Activated CD4-positive, alpha-beta T cell treated with anti-CD3 and anti-CD28 coated beads for 36 hours (primary cell): ENCODE measurements around the gene ECM1. TPM values are rescaled to one million over a fixed set of nuclear protein-coding genes. Genes with fewer than 3 reads are reported as not detected.

Experiments used
- ATAC-seq: fragments of 200-7000 bp; cut with Tn5 transposase; one replicate; pipeline ENCODE4 v1.10.0; 2021; ENCODE audit warnings: mild to moderate bottlenecking, moderate library complexity
- CTCF ChIA-PET: fragments of 350-600 bp; sonication (Branson Sonifier 250); formaldehyde crosslinking; loops from one replicate; lab custom pipeline; 2021; ENCODE audit warnings: antibody characterized with exemption; lab: Charles Lee
- POLR2A ChIA-PET: fragments of 350-600 bp; sonication (Branson Sonifier 250); formaldehyde crosslinking; loops from one replicate; lab custom pipeline; 2021; ENCODE audit warnings: antibody characterized with exemption, inconsistent platforms; lab: Charles Lee
- DNase-seq: peaks from one replicate; pipeline ENCODE4 v3.0.0-alpha.2; 2020
- H3K27ac Mint-ChIP-seq: one replicate; pipeline ENCODE4 v1.8.0; 2021; ENCODE audit warnings: mixed read lengths
- H3K27me3 Mint-ChIP-seq: one replicate; pipeline ENCODE4 v1.8.0; 2021; ENCODE audit warnings: mixed read lengths
- H3K36me3 Mint-ChIP-seq: one replicate; pipeline ENCODE4 v1.8.0; 2021; ENCODE audit warnings: low read depth, mixed read lengths
- H3K4me1 Mint-ChIP-seq: one replicate; pipeline ENCODE4 v1.8.0; 2021; ENCODE audit warnings: mixed read lengths
- H3K4me3 Mint-ChIP-seq: one replicate; pipeline ENCODE4 v1.8.0; 2021; ENCODE audit warnings: mild to moderate bottlenecking, moderate library complexity, mixed read lengths
- H3K9me3 Mint-ChIP-seq: one replicate; pipeline ENCODE4 v1.8.0; 2021; ENCODE audit warnings: low read depth, mixed read lengths
- intact Hi-C, 2 experiments: fragments of 100-400 bp; cut with DNase I in 1 of 2; cut with micrococcal nuclease in 1 of 2; formaldehyde crosslinking; loops; one replicate each; pipeline versions ENCODE4 v1.14.2 to v1.15.1; 2022 to 2024; cut with DNase I, micrococcal nuclease
- total RNA-seq, 2 experiments: library from RNA; stranded (reverse); gene quantifications; one replicate each; pipeline ENCODE4 v1.2.3, GENCODE V29; 2021

Gene ECM1
- total RNA-seq, 2 experiments from 2014 or later = 0.96 to 1.2 TPM

GRCh38 chr1:150529017-150529416 is 21.1 kb downstream of the ECM1 start:
- CTCF ChIA-PET = interaction anchor here (1.1 to 1.4 kb wide), 2 partner anchors 13 to 65 kb away, joined by 3 to 4 read pairs; partner anchors contain the start of gene FALEC
- H3K36me3 Mint-ChIP-seq = no peaks in the 10 kb centered on the region
- no peak for ATAC-seq

GRCh38 chr1:150530491-150531159 is 22.7 kb downstream of the ECM1 start:
- CTCF ChIA-PET = interaction anchor here (0.9 to 1.2 kb wide), 2 partner anchors 14 to 475 kb away, joined by 3 to 5 read pairs; no protein-coding TSS in a partner anchor
- intact Hi-C loops = loop anchor here in 1 of 2 experiments (10.0 kb wide), 1 partner anchor 276 kb away; the partner anchor contains the start of gene CA14
- Mint-ChIP-seq H3K27ac (no peak overlapping the region), H3K27me3 (no peaks in the 10 kb centered on the region), H3K36me3 (no peaks in the 10 kb centered on the region), H3K9me3 (no peaks in the 10 kb centered on the region), H3K4me1 (no peaks in the 10 kb centered on the region), H3K4me3 (no peak overlapping the region)
- DNase-seq (no peak), ATAC-seq (no peak)
- POLR2A ChIA-PET = no interaction called here

More at GRCh38 chr1:150529017-150529416, 21.1 kb downstream of the ECM1 start:
- H3K9me3 Mint-ChIP-seq = no peaks in the 10 kb centered on the region
- H3K27ac Mint-ChIP-seq = no peak overlapping the region
- intact Hi-C loops = no loop called here
- no peak overlapping the region for H3K4me3 Mint-ChIP-seq
- DNase-seq = no peak
- POLR2A ChIA-PET = no interaction called here
- H3K27me3 Mint-ChIP-seq = no peaks in the 10 kb centered on the region
- H3K4me1 Mint-ChIP-seq = no peaks in the 10 kb centered on the region

- no peaks in the 10 kb centered on the region for H3K27me3 Mint-ChIP-seq
- no peak overlapping the region for H3K4me3 Mint-ChIP-seq
- H3K27ac Mint-ChIP-seq = no peak overlapping the region
- no peaks in the 10 kb centered on the region for H3K9me3 Mint-ChIP-seq
- no peak for ATAC-seq
- ChIA-PET POLR2A (interaction anchor here (0.5 to 0.7 kb wide), 3 partner anchors 111 to 223 kb away, joined by 3 to 5 read pairs (median 3); no protein-coding TSS in a partner anchor), CTCF (interaction anchor here (0.6 to 2.1 kb wide), 15 partner anchors 14 to 502 kb away, joined by 3 to 16 read pairs (median 4); partner anchors contain the start of gene FALEC)
- intact Hi-C loops = loop anchor here (1.0 to 10.0 kb wide), 3 partner anchors 69 to 278 kb away; partner anchors contain the start of gene CA14 (in 1 of the 2)
- H3K4me1 Mint-ChIP-seq = no peaks in the 10 kb centered on the region
- no peaks in the 10 kb centered on the region for H3K36me3 Mint-ChIP-seq
- DNase-seq = no peak
Measured at GRCh38 chr1:150532860-150533259, 25.0 kb downstream of the ECM1 start.

GRCh38 chr1:150534002-150534401 is 26.1 kb downstream of the ECM1 start:
- DNase-seq (no peak), ATAC-seq (no peak)
- no peaks in the 10 kb centered on the region for H3K9me3 Mint-ChIP-seq
- H3K4me1 Mint-ChIP-seq = no peaks in the 10 kb centered on the region
- no peaks in the 10 kb centered on the region for H3K27me3 Mint-ChIP-seq
- ChIA-PET CTCF (interaction anchor here (0.7 to 2.0 kb wide), 3 partner anchors 41 to 120 kb away, joined by 3 to 7 read pairs (median 3); no protein-coding TSS in a partner anchor), POLR2A (no interaction called here)
- no peak overlapping the region for H3K27ac Mint-ChIP-seq
- intact Hi-C loops = loop anchor here in 1 of 2 experiments (10.0 kb wide), 1 partner anchor 279 kb away; the partner anchor contains the start of gene CA14
- H3K4me3 Mint-ChIP-seq = no peak overlapping the region
- H3K36me3 Mint-ChIP-seq = no peaks in the 10 kb centered on the region

- ATAC-seq (no peak), DNase-seq (no peak)
- H3K27ac Mint-ChIP-seq = no peak overlapping the region
- ChIA-PET CTCF (interaction anchor here (0.7 to 1.5 kb wide), 2 partner anchors 24 to 130 kb away, joined by 3 to 5 read pairs; no protein-coding TSS in a partner anchor), POLR2A (interaction anchor here (0.6 kb wide), 1 partner anchor 45 kb away, joined by 4 read pairs; no protein-coding TSS in a partner anchor)
- no peaks in the 10 kb centered on the region for H3K27me3 Mint-ChIP-seq
- H3K9me3 Mint-ChIP-seq = no peaks in the 10 kb centered on the region
- H3K4me1 Mint-ChIP-seq = no peaks in the 10 kb centered on the region
- no peaks in the 10 kb centered on the region for H3K36me3 Mint-ChIP-seq
- intact Hi-C loops = loop anchor here in 1 of 2 experiments (10.0 kb wide), 1 partner anchor 281 kb away; the partner anchor contains the start of gene CA14
- no peak overlapping the region for H3K4me3 Mint-ChIP-seq
Measured at GRCh38 chr1:150535511-150536287, 27.8 kb downstream of the ECM1 start.

- ChIA-PET POLR2A (no interaction called here), CTCF (interaction anchor here (0.6 to 1.7 kb wide), 6 partner anchors 9 to 671 kb away, joined by 3 to 4 read pairs (median 3); no protein-coding TSS in a partner anchor)
- DNase-seq (no peak), ATAC-seq (no peak)
- Mint-ChIP-seq H3K27ac (no peak overlapping the region), H3K4me3 (no peak overlapping the region), H3K27me3 (no peaks in the 10 kb centered on the region), H3K4me1 (no peaks in the 10 kb centered on the region), H3K9me3 (no peaks in the 10 kb centered on the region), H3K36me3 (no peaks in the 10 kb centered on the region)
- intact Hi-C loops = loop anchor here in 1 of 2 experiments (10.0 kb wide), 1 partner anchor 282 kb away; the partner anchor contains the start of gene CA14
Measured at GRCh38 chr1:150536836-150537731, 29.2 kb downstream of the ECM1 start.

- ChIA-PET CTCF (interaction anchor here (0.5 to 1.7 kb wide), 5 partner anchors 10 to 670 kb away, joined by 3 to 4 read pairs (median 3); no protein-coding TSS in a partner anchor), POLR2A (no interaction called here)
- no peak overlapping the region for H3K27ac Mint-ChIP-seq
- H3K4me1 Mint-ChIP-seq = no peaks in the 10 kb centered on the region
- H3K27me3 Mint-ChIP-seq = no peaks in the 10 kb centered on the region
- no peaks in the 10 kb centered on the region for H3K36me3 Mint-ChIP-seq
- H3K9me3 Mint-ChIP-seq = no peaks in the 10 kb centered on the region
- H3K4me3 Mint-ChIP-seq = no peak overlapping the region
- ATAC-seq (no peak), DNase-seq (no peak)
- intact Hi-C loops = loop anchor here in 1 of 2 experiments (10.0 kb wide), 1 partner anchor 283 kb away; the partner anchor contains the start of gene CA14
Measured at GRCh38 chr1:150537732-150538684, 30.1 kb downstream of the ECM1 start.

GRCh38 chr1:150543500-150544143 is 35.7 kb downstream of the ECM1 start:
- Mint-ChIP-seq H3K27ac (no peak overlapping the region), H3K36me3 (no peaks in the 10 kb centered on the region), H3K9me3 (no peaks in the 10 kb centered on the region), H3K27me3 (peaks cover 15% of the 10 kb centered on the region), H3K4me3 (no peak overlapping the region), H3K4me1 (peaks cover 3% of the 10 kb centered on the region)
- DNase-seq = no peak
- POLR2A ChIA-PET = no interaction called here
- intact Hi-C loops = no loop called here
- CTCF ChIA-PET = interaction anchor here (1.0 to 1.1 kb wide), 3 partner anchors 14 to 28 kb away, joined by 3 to 5 read pairs (median 4); partner anchors contain the start of gene FALEC
- ATAC-seq = no peak

GRCh38 chr1:150544204-150544603 is 36.3 kb downstream of the ECM1 start:
- Mint-ChIP-seq H3K27ac (no peak overlapping the region), H3K27me3 (peaks cover 15% of the 10 kb centered on the region), H3K4me3 (no peak overlapping the region), H3K36me3 (no peaks in the 10 kb centered on the region), H3K9me3 (no peaks in the 10 kb centered on the region), H3K4me1 (peaks cover 3% of the 10 kb centered on the region)
- ATAC-seq (no peak), DNase-seq (no peak)
- ChIA-PET CTCF (interaction anchor here (0.6 to 1.1 kb wide), 4 partner anchors 14 to 457 kb away, joined by 3 to 5 read pairs (median 4); partner anchors contain the start of gene FALEC), POLR2A (no interaction called here)
- intact Hi-C loops = no loop called here
